GM12878 (cell line): Measurements from ENCODE around the gene CREB5. TPM values are rescaled to one million over a fixed set of nuclear protein-coding genes. Genes with fewer than 3 reads are reported as not detected.

Experiments used
- ATAC-seq: fragments of 200-7000 bp; cut with Tn5 transposase; 3 replicates; pipeline ENCODE4 v1.9.1; 2020; ENCODE audit warnings: mild to moderate bottlenecking, moderate library complexity
- BruUV-seq: library from RNA; stranded (reverse); fragments of 400-500 nt; replicated peaks from 2 replicates; lab custom pipeline; 2021; lab: Mats Ljungman, UMichigan
- CTCF ChIA-PET: fragments of 300-600 bp; sonication (Branson Sonifier 250); formaldehyde crosslinking; extraction: SDS; loops from one replicate; lab custom pipeline; 2021; ENCODE audit warnings: inconsistent platforms; lab: Yijun Ruan, JAX
- POLR2A ChIA-PET: fragments of 350-600 bp; formaldehyde crosslinking; extraction: SDS; loops from one replicate; lab custom pipeline; 2021; ENCODE audit warnings: inconsistent platforms; lab: Charles Lee
- RAD21 ChIA-PET: fragments of 300-600 bp; sonication (Branson Sonifier 250); formaldehyde crosslinking; loops from one replicate; lab custom pipeline; 2023; ENCODE audit warnings: antibody characterized with exemption; ENCODE audit not compliant: unreplicated experiment; lab: Charles Lee
- SMC1A ChIA-PET: fragments of 300-600 bp; sonication (Branson Sonifier 250); formaldehyde crosslinking; loops from one replicate; lab custom pipeline; 2023; ENCODE audit not compliant: unreplicated experiment, uncharacterized antibody; lab: Charles Lee
- DNase-seq: peaks from one replicate; pipeline ENCODE4 v3.0.0-alpha.2; 2011; ENCODE audit warnings: low read depth, low spot score
- FAIRE-seq: peaks from 3 replicates; lab custom pipeline; 2011; peaks lifted over from hg19 to GRCh38; lab: Jason Lieb, UNC
- H2AFZ ChIP-seq: 2 replicates; pipeline ENCODE4 v1.6.0; 2011; ENCODE audit warnings: low read depth, low read length, control low read depth; ENCODE audit not compliant: control insufficient read depth
- H3K27ac ChIP-seq: 2 replicates; pipeline ENCODE4 v1.5.1; 2011; ENCODE audit warnings: control low read depth; ENCODE audit not compliant: control insufficient read depth, insufficient read depth
- H3K27me3 ChIP-seq, 2 experiments: replicated peaks in 1 of 2; 2 replicates each; pipeline versions ENCODE4 v1.6.0 to v1.6.1; 2011; ENCODE audit warnings: low read length in 1 of 2; ENCODE audit not compliant: control insufficient read depth in 2 of 2, insufficient read depth in 2 of 2
- H3K36me3 ChIP-seq, 2 experiments: 2 replicates each; pipeline ENCODE4 v1.5.1; 2011; ENCODE audit warnings: low read length in 1 of 2; ENCODE audit not compliant: control insufficient read depth in 2 of 2, insufficient read depth in 2 of 2
- H3K4me1 ChIP-seq: 2 replicates; pipeline ENCODE4 v1.6.1; 2011; ENCODE audit warnings: mild to moderate bottlenecking, low read length, moderate library complexity, mixed read lengths; ENCODE audit not compliant: control insufficient read depth, insufficient read depth
- H3K4me2 ChIP-seq: 2 replicates; pipeline ENCODE4 v1.6.0; 2011; ENCODE audit warnings: control low read depth; ENCODE audit not compliant: control insufficient read depth, insufficient read depth
- H3K4me3 ChIP-seq: fragments of 200-600 bp; sonication (generic); 2 replicates; pipeline ENCODE4 v1.5.1; 2016
- H3K79me2 ChIP-seq: 2 replicates; pipeline ENCODE4 v1.6.0; 2011; ENCODE audit warnings: low read length; ENCODE audit not compliant: control insufficient read depth, insufficient read depth
- H3K9ac ChIP-seq: 2 replicates; pipeline ENCODE4 v1.8.0; 2011; ENCODE audit warnings: low read length, control low read depth, mixed read lengths; ENCODE audit not compliant: control insufficient read depth, insufficient read depth
- H3K9me3 ChIP-seq: replicated peaks from 3 replicates; pipeline ENCODE4 v1.5.1; 2011; ENCODE audit warnings: mild to moderate bottlenecking, low read length; ENCODE audit not compliant: control insufficient read depth, insufficient read depth
- H4K20me1 ChIP-seq: 2 replicates; pipeline ENCODE4 v1.6.0; 2011; ENCODE audit not compliant: control insufficient read depth, insufficient read depth
- BMI1 ChIP-seq: fragments of 450-650 bp; IDR thresholded peaks from 2 replicates; pipeline ENCODE4 v1.6.1; 2016; ENCODE audit warnings: mild to moderate bottlenecking, moderate library complexity, borderline replicate concordance
- MEF2B ChIP-seq: fragments of 450-650 bp; IDR thresholded peaks from 2 replicates; pipeline ENCODE4 v1.6.1; 2018; ENCODE audit warnings: mild to moderate bottlenecking, moderate library complexity; ENCODE audit not compliant: partially characterized antibody, poor library complexity, severe bottlenecking
- NBN ChIP-seq: fragments of 450-650 bp; IDR thresholded peaks from 2 replicates; pipeline ENCODE4 v1.6.1; 2016
- TBL1XR1 ChIP-seq: IDR thresholded peaks from 2 replicates; pipeline ENCODE4 v1.6.1; 2012; ENCODE audit warnings: low read depth, low read length, improper control_type of control experiment
- ZNF217 ChIP-seq: fragments of 450-650 bp; IDR thresholded peaks from 2 replicates; pipeline ENCODE4 v1.6.1; 2017; ENCODE audit warnings: antibody characterized with exemption, mild to moderate bottlenecking
- WGBS: methylation state at CpG from one replicate; pipeline ENCODE4 v1.1.6; 2016; ENCODE audit warnings: low lambda C conversion rate; ENCODE audit not compliant: insufficient replicate concordance, insufficient coverage; ENCODE audit errors: missing lambda C conversion rate; 5-methylcytosine and 5-hydroxymethylcytosine counted together
- in situ Hi-C: fragments of 300-500 bp; cut with MboI; formaldehyde crosslinking; loops from 9 replicates; pipeline ENCODE4 v1.14.3; 2018; ENCODE audit warnings: mixed read lengths
- intact Hi-C: fragments of 100-400 bp; cut with micrococcal nuclease; formaldehyde crosslinking; loops from one replicate; pipeline ENCODE4 v1.14.2; 2022; ENCODE audit not compliant: unreplicated experiment
- polyA plus RNA-seq, 11 experiments: library from polyadenylated mRNA; depleted of rRNA in 4 of 11; unstranded in 6 of 11; stranded (reverse) in 5 of 11; fragments of >200 nt; fragmentation: Nextera tagmentation in 4 of 11; fragmentation: Illumina TruSeq in 1 of 11; extraction: Ambion mirVana in 4 of 11; extraction: Trizol in 1 of 11; gene quantifications; 1 replicate in 1 of 11; 2 replicates in 10 of 11; pipeline versions ENCODE4 v1.2.1 to v1.2.3, GENCODE V29; 2011 to 2016; ENCODE audit warnings: inconsistent platforms in 2 of 11, missing spikeins in 2 of 11, low read depth in 1 of 11
- total RNA-seq, 4 experiments: library from RNA; depleted of rRNA in 3 of 4; stranded (reverse); fragments of >200 nt in 3 of 4; fragmentation: Illumina TruSeq in 1 of 4; extraction: Trizol in 1 of 4; gene quantifications; 2 replicates each; pipeline versions ENCODE4 v1.2.1 to v1.2.3, GENCODE V29; 2013 to 2021
- TF ChIP-seq, protein P1 (sequence below): fragments of 450-650 bp; formaldehyde crosslinking; IDR thresholded peaks from 2 replicates; pipeline ENCODE4 v1.5.0; 2022; ENCODE audit warnings: mild to moderate bottlenecking, missing genetic modification characterization

Gene CREB5
- total and polyA plus RNA-seq, 10 of the 15 experiments (the other 5 are each of a cell fraction or from before 2014, with no cell fraction given), result 12.9 to 74.1 (median 53.0) TPM

DNA sequence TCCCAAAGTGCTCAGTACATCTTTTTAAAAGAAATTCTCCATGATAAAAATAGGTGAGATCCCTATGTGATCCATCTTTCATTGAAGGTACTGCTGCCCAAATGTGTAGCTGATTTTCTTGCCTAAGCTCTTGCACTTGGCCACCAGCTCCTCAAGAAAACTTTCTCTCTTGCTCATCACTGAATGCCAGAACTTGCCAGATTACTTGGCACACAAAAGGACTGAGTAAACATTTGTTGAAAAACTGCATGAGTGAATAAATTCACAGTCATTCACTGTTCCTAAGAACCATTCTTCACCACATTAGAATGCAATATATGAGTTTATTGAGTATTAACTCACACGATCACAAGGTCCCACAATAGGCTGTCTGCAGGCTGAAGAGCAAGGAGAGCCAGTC, 445.9 kb downstream of the CREB5 start:
- in situ Hi-C loops, result loop anchor here (5.0 kb wide), 1 partner anchor 476 kb away; no protein-coding TSS in a partner anchor
- H2AFZ ChIP-seq, result no peak overlapping the region
- CTCF ChIA-PET, result interaction anchor here (0.7 to 1.5 kb wide), 4 partner anchors 232 to 496 kb away, joined by 3 read pairs; no protein-coding TSS in a partner anchor
- SMC1A ChIA-PET, result no interaction called here
- H3K4me1 ChIP-seq, result 0 out of 2 replicates have a peak, but pooled peaks cover 1% of the 10 kb centered on the region
- no peak overlapping the region for H3K27ac ChIP-seq
- H3K36me3 ChIP-seq, result no peaks in the 10 kb centered on the region
- TF ChIP-seq ZNF217 (no peak), NBN (no peak), BMI1 (no peak), MEF2B (no peak), TBL1XR1 (no peak)
- TF ChIP-seq, protein P1, sequence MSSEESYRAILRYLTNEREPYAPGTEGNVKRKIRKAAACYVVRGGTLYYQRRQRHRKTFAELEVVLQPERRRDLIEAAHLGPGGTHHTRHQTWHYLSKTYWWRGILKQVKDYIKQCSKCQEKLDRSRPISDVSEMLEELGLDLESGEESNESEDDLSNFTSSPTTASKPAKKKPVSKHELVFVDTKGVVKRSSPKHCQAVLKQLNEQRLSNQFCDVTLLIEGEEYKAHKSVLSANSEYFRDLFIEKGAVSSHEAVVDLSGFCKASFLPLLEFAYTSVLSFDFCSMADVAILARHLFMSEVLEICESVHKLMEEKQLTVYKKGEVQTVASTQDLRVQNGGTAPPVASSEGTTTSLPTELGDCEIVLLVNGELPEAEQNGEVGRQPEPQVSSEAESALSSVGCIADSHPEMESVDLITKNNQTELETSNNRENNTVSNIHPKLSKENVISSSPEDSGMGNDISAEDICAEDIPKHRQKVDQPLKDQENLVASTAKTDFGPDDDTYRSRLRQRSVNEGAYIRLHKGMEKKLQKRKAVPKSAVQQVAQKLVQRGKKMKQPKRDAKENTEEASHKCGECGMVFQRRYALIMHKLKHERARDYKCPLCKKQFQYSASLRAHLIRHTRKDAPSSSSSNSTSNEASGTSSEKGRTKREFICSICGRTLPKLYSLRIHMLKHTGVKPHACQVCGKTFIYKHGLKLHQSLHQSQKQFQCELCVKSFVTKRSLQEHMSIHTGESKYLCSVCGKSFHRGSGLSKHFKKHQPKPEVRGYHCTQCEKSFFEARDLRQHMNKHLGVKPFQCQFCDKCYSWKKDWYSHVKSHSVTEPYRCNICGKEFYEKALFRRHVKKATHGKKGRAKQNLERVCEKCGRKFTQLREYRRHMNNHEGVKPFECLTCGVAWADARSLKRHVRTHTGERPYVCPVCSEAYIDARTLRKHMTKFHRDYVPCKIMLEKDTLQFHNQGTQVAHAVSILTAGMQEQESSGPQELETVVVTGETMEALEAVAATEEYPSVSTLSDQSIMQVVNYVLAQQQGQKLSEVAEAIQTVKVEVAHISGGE (CRISPR knock-in tag), result no peak
- TF ChIP-seq, all 136 proteins: peak for 0
- peaks cover 3 to 6% of the 10 kb centered on the region in 2 experiments; a peak in 3 of 4 replicates for H3K27me3 ChIP-seq
- H3K79me2 ChIP-seq, result no peaks in the 10 kb centered on the region
- ChIA-PET POLR2A (no interaction called here), RAD21 (no interaction called here)
- no peak overlapping the region for H3K4me3 ChIP-seq
- intact Hi-C loops, result loop anchor here (10.0 kb wide), 1 partner anchor 313 kb away; no protein-coding TSS in a partner anchor
- ATAC-seq (no peak), FAIRE-seq (no peak), DNase-seq (no peak)
- 0% methylated on average over 1 of the region's 1 CpG for WGBS
- BruUV-seq, result no TSS peak
- no peaks in the 10 kb centered on the region for H4K20me1 ChIP-seq
- no peak overlapping the region for H3K4me2 ChIP-seq
- no peaks in the 10 kb centered on the region for H3K9me3 ChIP-seq
- no peak overlapping the region for H3K9ac ChIP-seq
